ENCODE data around the gene PDE1A.

The PDE1A gene

GRCh38 chr2:182170341-182170740 lies 256.5 kb downstream of the PDE1A start:
- TF ChIP-seq CTCF (IDR thresholded peaks at IDR 0.05), result no peak

- no peak for TF ChIP-seq CTCF (IDR thresholded peaks at IDR 0.05)
Observed at GRCh38 chr2:182167882-182168281, 259.0 kb downstream of the PDE1A start.

- TF ChIP-seq CTCF (IDR thresholded peaks at IDR 0.05), result no peak
Observed at GRCh38 chr2:182166841-182167240, 260.0 kb downstream of the PDE1A start.

GRCh38 chr2:182166406-182166805 lies 260.4 kb downstream of the PDE1A start:
- no peak for TF ChIP-seq CTCF (IDR thresholded peaks at IDR 0.05)

- TF ChIP-seq CTCF (IDR thresholded peaks at IDR 0.05), result no peak
Observed at GRCh38 chr2:182165202-182165601, 261.6 kb downstream of the PDE1A start.

- no peak for TF ChIP-seq CTCF (IDR thresholded peaks at IDR 0.05)
Observed at GRCh38 chr2:182164686-182165085, 262.1 kb downstream of the PDE1A start.

- TF ChIP-seq CTCF (IDR thresholded peaks at IDR 0.05), result no peak
Observed at GRCh38 chr2:182163878-182164277, 263.0 kb downstream of the PDE1A start.

- no peak for TF ChIP-seq CTCF (IDR thresholded peaks at IDR 0.05)
Observed at GRCh38 chr2:182148344-182148743, 278.5 kb downstream of the PDE1A start.

Measured in LNCAP (cell line).